Measurements from ENCODE around the gene CDCA7L.

GRCh38 chr7:21918216-21918615, 27.5 kb downstream of the CDCA7L start:
- no peak for TF ChIP-seq ZBTB33 (IDR thresholded peaks at IDR 0.05; ENCODE audit: borderline replicate concordance, low read depth)
- no peak for TF ChIP-seq POLR2AphosphoS5 (IDR thresholded peaks at IDR 0.05; ENCODE audit: low read depth, low read length)
- TF ChIP-seq CTCF (IDR thresholded peaks at IDR 0.05), result no peak
